ENCODE results near the gene IQSEC1.

Gene IQSEC1

DNA sequence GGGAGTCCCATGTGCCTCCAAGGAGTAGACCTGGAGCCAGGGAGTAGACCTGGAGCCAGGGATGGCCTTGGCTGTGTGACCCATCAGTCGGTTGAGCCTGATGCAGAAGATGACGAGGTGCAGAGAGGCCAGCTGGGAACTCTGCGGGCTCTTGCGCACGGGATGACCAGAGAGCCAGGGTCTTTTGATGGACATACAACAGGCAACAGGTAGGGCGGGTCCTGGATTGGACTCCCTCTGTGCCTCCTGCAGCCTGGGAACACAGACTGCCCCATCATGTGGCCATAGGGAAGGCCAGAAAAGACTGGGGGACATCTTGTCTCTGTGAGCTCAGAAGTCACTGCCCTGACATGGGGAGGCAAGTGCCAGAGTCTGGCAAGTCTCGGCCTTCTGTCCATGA is 164.4 kb downstream of the IQSEC1 start:
- no peak for DNase-seq (ENCODE audit: low read depth in 2 of 2)
- no peak overlapping the region for H3K4me3 ChIP-seq (replicated peaks in 1 of 2; ENCODE audit: low read depth in 2 of 2, low read length in 2 of 2)
- TF ChIP-seq, protein P1, sequence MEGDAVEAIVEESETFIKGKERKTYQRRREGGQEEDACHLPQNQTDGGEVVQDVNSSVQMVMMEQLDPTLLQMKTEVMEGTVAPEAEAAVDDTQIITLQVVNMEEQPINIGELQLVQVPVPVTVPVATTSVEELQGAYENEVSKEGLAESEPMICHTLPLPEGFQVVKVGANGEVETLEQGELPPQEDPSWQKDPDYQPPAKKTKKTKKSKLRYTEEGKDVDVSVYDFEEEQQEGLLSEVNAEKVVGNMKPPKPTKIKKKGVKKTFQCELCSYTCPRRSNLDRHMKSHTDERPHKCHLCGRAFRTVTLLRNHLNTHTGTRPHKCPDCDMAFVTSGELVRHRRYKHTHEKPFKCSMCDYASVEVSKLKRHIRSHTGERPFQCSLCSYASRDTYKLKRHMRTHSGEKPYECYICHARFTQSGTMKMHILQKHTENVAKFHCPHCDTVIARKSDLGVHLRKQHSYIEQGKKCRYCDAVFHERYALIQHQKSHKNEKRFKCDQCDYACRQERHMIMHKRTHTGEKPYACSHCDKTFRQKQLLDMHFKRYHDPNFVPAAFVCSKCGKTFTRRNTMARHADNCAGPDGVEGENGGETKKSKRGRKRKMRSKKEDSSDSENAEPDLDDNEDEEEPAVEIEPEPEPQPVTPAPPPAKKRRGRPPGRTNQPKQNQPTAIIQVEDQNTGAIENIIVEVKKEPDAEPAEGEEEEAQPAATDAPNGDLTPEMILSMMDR (IDR thresholded peaks at IDR 0.05; ENCODE audit: low read depth, low read length) = no peak

DNA sequence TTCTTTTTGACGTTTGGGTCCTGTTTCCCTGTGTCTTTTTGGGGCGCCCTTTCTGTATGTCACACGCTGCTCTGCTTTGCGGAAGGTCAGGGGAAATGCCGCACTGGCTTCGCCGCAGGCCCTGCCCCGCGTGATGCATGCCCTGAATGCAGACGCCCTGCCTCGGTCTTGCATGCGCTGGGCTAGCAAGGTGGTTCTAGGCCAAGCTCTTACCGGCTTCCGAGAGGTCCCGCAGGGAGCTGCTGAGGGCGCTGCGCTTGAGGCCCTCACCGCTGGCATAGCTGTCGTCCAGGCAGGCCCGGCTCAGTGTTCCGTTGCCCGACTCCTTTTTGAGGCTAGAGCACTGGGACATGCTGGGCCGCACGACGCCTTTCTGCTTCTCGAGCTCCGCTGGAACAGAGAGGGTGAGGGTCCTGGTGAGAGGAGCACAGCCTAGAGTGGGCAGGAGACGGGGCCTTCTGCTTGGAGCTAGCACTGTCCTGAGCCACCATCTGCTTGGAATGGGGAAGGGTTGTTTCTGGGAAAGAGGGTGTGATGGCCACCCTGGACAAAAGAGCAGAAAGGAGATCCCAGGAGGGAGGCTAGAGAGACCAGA is 165.0 kb downstream of the IQSEC1 start:
- DNase-seq (ENCODE audit: low read depth in 2 of 2) = no peak
- H3K4me3 ChIP-seq (replicated peaks in 1 of 2; ENCODE audit: low read depth in 2 of 2, low read length in 2 of 2) = no peak overlapping the region
- TF ChIP-seq, protein P1 (IDR thresholded peaks at IDR 0.05; ENCODE audit: low read depth, low read length) = no peak

DNA sequence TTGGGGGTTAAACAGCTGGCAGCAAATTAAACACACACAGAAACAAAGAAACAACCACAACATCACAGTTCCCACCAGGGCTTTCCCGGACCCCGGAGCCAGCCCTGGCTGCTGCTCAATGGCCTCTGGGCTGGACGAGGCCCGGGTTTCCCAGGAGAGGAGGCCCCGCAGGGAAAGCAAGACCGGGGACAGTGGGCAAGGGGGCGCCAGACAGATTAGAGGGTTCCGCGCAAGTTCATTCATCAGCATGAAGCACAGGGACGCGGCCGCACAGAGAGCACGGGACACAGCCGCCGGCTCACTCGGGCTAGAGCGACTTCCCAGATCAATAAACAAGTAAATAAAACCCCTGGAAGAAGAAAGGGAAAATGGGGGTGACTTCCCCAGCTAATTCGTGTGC is 165.5 kb downstream of the IQSEC1 start:
- no peak overlapping the region for H3K4me3 ChIP-seq (replicated peaks in 1 of 2; ENCODE audit: low read depth in 2 of 2, low read length in 2 of 2)
- DNase-seq (ENCODE audit: low read depth in 2 of 2) = no peak
- TF ChIP-seq, protein P1 (IDR thresholded peaks at IDR 0.05; ENCODE audit: low read depth, low read length) = no peak

DNA sequence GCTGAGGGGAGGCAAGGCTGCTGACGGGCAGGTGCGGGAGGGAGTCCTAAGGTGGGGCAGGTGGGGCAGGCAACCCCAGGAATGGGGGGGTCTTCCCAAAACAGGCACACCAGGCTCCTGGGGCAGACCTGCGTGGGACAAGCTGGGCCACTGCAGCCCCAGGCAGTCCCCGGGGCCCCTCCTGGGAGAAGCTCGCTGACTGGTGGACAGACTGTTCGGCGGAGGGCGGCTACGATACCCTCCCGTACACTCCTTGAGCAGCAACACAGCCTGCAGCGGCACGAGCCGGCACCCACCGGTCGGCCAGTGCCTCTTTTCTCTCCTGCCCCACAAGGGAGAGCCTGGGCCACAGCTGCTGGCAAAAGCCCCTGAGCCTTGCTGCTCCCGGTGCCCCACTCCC is 165.9 kb downstream of the IQSEC1 start:
- H3K4me3 ChIP-seq (replicated peaks in 1 of 2; ENCODE audit: low read depth in 2 of 2, low read length in 2 of 2) = no peak overlapping the region
- DNase-seq (ENCODE audit: low read depth in 2 of 2) = no peak
- TF ChIP-seq, protein P1 (IDR thresholded peaks at IDR 0.05; ENCODE audit: low read depth, low read length) = no peak

DNA sequence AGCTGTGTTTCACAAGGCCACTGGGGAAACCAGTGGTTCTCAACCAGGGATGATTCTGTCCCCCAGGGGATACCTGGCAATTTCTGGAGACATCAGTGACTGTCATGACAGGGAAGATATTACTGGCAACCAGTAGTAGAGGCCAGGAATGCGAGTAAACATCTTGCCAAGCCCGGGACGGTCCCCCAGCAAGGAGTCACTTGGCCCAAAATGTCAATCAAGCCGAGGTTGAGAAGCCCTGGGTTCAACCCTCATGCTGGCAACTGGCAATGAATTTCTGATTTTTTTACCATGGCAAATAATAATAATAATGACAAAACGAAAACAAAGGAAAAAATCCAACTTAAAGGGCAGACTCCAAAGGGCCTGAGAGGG is 166.3 kb downstream of the IQSEC1 start:
- DNase-seq (ENCODE audit: low read depth in 2 of 2) = no peak
- TF ChIP-seq, protein P1 (IDR thresholded peaks at IDR 0.05; ENCODE audit: low read depth, low read length) = no peak
- no peak overlapping the region for H3K4me3 ChIP-seq (replicated peaks in 1 of 2; ENCODE audit: low read depth in 2 of 2, low read length in 2 of 2)

DNA sequence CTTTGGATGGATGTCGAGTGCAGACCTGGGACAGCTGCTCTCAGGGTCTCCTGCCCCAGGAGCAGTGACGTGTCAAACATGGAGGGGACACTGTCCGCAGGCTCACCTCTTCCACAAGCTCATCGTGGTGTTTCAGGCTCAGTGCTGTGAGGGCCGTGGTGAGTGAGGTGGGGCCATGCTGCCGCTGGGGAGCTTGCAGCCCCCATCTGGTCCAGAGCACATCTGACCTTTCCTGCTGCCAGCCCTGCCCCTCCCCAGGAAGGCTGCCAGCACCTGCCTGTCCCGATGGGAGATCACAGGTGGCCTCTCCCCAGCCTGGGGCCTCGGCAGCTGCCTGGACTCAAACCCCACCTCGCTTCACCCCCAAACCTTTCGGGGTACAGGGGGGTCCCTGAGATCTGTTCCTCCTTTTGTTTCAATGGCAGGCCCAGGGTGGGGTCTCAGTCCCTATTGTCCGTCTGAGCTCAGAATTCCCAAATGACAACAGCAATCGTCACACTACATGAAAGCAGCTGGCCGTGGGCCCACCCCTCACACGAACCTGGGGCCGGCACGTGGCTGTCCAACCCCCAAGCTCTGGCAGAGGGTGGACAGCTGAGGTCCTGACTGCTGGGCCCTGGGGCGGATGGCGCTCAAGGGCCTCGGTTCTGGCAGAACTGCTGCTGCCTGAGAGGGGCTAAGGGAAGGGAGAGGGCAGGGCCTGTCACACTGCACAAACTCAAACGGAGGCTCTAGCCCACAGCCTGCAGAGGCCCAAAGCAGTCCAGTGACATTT is 166.9 kb downstream of the IQSEC1 start:
- no peak for DNase-seq (ENCODE audit: low read depth in 2 of 2)
- no peak overlapping the region for H3K4me3 ChIP-seq (replicated peaks in 1 of 2; ENCODE audit: low read depth in 2 of 2, low read length in 2 of 2)
- TF ChIP-seq, protein P1 (IDR thresholded peaks at IDR 0.05; ENCODE audit: low read depth, low read length) = no peak

All from cardiac fibroblast (primary cell).